HEK293 (cell line): ENCODE results near the gene PARD6B.

ENCODE experiments used
- GFI1B ChIP-seq: fragments of 450-650 bp; formaldehyde crosslinking; IDR thresholded peaks from 2 replicates; pipeline ENCODE4 v1.5.1; 2016; ENCODE audit warnings: missing biosample characterization, missing genetic modification characterization
- GLIS2 ChIP-seq: fragments of 450-650 bp; formaldehyde crosslinking; IDR thresholded peaks from 2 replicates; pipeline ENCODE4 v1.5.1; 2016; ENCODE audit warnings: missing biosample characterization, missing genetic modification characterization
- KLF16 ChIP-seq: fragments of 450-650 bp; formaldehyde crosslinking; IDR thresholded peaks from 2 replicates; pipeline ENCODE4 v1.5.1; 2017; ENCODE audit warnings: missing biosample characterization, missing genetic modification characterization
- KLF8 ChIP-seq: fragments of 450-650 bp; formaldehyde crosslinking; IDR thresholded peaks from 2 replicates; pipeline ENCODE4 v1.5.1; 2016; ENCODE audit warnings: missing biosample characterization, missing genetic modification characterization
- OSR2 ChIP-seq: fragments of 450-650 bp; formaldehyde crosslinking; IDR thresholded peaks from 2 replicates; pipeline ENCODE4 v1.5.1; 2016; ENCODE audit warnings: missing biosample characterization, missing genetic modification characterization
- SCRT2 ChIP-seq: fragments of 450-650 bp; formaldehyde crosslinking; IDR thresholded peaks from 2 replicates; pipeline ENCODE4 v1.5.1; 2016; ENCODE audit warnings: missing biosample characterization, missing genetic modification characterization
- SP2 ChIP-seq: fragments of 450-650 bp; formaldehyde crosslinking; IDR thresholded peaks from 2 replicates; pipeline ENCODE4 v1.5.1; 2016; ENCODE audit warnings: missing biosample characterization, missing genetic modification characterization
- WT1 ChIP-seq: fragments of 450-650 bp; formaldehyde crosslinking; IDR thresholded peaks from 2 replicates; pipeline ENCODE4 v1.5.1; 2016; ENCODE audit warnings: missing biosample characterization, missing genetic modification characterization
- ZEB2 ChIP-seq: fragments of 450-650 bp; formaldehyde crosslinking; IDR thresholded peaks from 2 replicates; pipeline ENCODE4 v1.5.1; 2016; ENCODE audit warnings: missing biosample characterization, missing genetic modification characterization
- ZNF133 ChIP-seq: fragments of 450-650 bp; formaldehyde crosslinking; IDR thresholded peaks from 2 replicates; pipeline ENCODE4 v1.5.1; 2016; ENCODE audit warnings: missing biosample characterization, missing genetic modification characterization
- ZNF175 ChIP-seq: fragments of 450-650 bp; formaldehyde crosslinking; IDR thresholded peaks from 2 replicates; pipeline ENCODE4 v1.5.1; 2016; ENCODE audit warnings: missing biosample characterization, missing genetic modification characterization
- ZNF214 ChIP-seq: fragments of 450-650 bp; formaldehyde crosslinking; IDR thresholded peaks from 2 replicates; pipeline ENCODE4 v1.5.1; 2017; ENCODE audit warnings: missing biosample characterization, mild to moderate bottlenecking, missing genetic modification characterization, borderline replicate concordance
- ZNF335 ChIP-seq: fragments of 450-650 bp; formaldehyde crosslinking; conservative IDR thresholded peaks from 2 replicates; pipeline ENCODE4 v1.5.1; 2016; ENCODE audit warnings: missing biosample characterization, missing genetic modification characterization
- ZNF560 ChIP-seq: fragments of 450-650 bp; formaldehyde crosslinking; IDR thresholded peaks from 2 replicates; pipeline ENCODE4 v1.5.1; 2017; ENCODE audit warnings: missing biosample characterization, missing genetic modification characterization, borderline replicate concordance
- ZNF561 ChIP-seq: fragments of 450-650 bp; IDR thresholded peaks from 2 replicates; pipeline ENCODE4 v1.5.1; 2018; ENCODE audit warnings: missing biosample characterization, missing genetic modification characterization, borderline replicate concordance
- ZNF768 ChIP-seq: fragments of 450-650 bp; formaldehyde crosslinking; IDR thresholded peaks from 2 replicates; pipeline ENCODE4 v1.5.1; 2018; ENCODE audit warnings: missing biosample characterization, mild to moderate bottlenecking, missing genetic modification characterization
- ZXDB ChIP-seq: fragments of 450-650 bp; formaldehyde crosslinking; IDR thresholded peaks from 2 replicates; pipeline ENCODE4 v1.5.1; 2016; ENCODE audit warnings: missing biosample characterization, missing genetic modification characterization
- TF ChIP-seq, protein P1 (sequence below): fragments of 450-650 bp; formaldehyde crosslinking; IDR thresholded peaks from 2 replicates; pipeline ENCODE4 v1.5.1; 2016; ENCODE audit warnings: missing biosample characterization, missing genetic modification characterization
- TF ChIP-seq, protein P2 (sequence below): fragments of 450-650 bp; formaldehyde crosslinking; IDR thresholded peaks from 2 replicates; pipeline ENCODE4 v1.5.1; 2016; ENCODE audit warnings: missing biosample characterization, missing genetic modification characterization
- TF ChIP-seq, protein P3 (sequence below): fragments of 450-650 bp; formaldehyde crosslinking; IDR thresholded peaks from 2 replicates; pipeline ENCODE4 v1.5.1; 2017; ENCODE audit warnings: missing biosample characterization, missing genetic modification characterization
- TF ChIP-seq, protein P4 (sequence below): fragments of 450-650 bp; formaldehyde crosslinking; IDR thresholded peaks from 2 replicates; pipeline ENCODE4 v1.5.1; 2016; ENCODE audit warnings: missing biosample characterization, missing genetic modification characterization
- TF ChIP-seq, protein P5 (sequence below): fragments of 450-650 bp; formaldehyde crosslinking; IDR thresholded peaks from 2 replicates; pipeline ENCODE4 v1.5.1; 2016; ENCODE audit warnings: missing biosample characterization, missing genetic modification characterization, low read depth
- TF ChIP-seq, protein P6 (sequence below): fragments of 450-650 bp; formaldehyde crosslinking; IDR thresholded peaks from 2 replicates; pipeline ENCODE4 v1.5.1; 2017; ENCODE audit warnings: missing biosample characterization, missing genetic modification characterization
- TF ChIP-seq, protein P7 (sequence below): fragments of 450-650 bp; formaldehyde crosslinking; IDR thresholded peaks from 2 replicates; pipeline ENCODE4 v1.5.1; 2016; ENCODE audit warnings: missing biosample characterization, missing genetic modification characterization

PARD6B gene

DNA sequence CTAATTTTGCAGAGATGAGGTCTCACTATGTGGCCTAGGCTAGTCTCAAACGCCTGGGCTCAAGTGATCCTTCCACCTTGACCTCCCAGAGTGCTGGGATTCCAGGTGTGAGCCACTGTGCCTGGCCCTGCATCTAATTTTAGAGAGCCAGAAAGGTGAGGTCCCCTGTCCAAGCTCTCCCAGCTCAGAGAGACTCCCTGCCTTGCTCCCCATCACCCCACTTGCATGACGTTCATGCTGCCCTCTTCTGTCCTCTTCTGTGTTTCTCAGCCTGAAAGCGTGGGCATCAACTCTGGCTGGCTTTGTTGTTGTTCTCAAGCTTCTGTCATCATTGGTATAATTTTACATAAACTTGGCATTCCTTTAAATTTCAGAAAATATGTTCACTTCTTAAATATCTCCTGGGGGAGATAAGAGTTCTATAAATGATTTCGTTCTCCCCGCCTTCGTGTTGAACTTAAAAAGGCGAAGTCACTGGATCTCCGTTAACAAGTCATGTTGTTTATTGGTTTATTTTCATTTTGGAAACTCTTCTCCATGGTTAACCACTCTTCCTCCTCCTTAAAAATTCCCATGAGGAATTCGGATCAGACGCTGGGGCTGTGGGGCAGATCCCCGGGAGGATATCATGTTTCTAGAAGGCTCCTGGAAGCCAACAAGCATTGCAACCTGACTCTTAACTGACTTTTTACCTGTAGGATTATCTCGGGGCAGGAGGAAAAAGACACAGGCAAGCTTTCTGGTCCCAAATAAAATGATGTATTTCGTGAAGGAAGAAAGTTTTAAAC lies 13.2 kb upstream of the PARD6B start (continued):
- TF ChIP-seq, protein P1, sequence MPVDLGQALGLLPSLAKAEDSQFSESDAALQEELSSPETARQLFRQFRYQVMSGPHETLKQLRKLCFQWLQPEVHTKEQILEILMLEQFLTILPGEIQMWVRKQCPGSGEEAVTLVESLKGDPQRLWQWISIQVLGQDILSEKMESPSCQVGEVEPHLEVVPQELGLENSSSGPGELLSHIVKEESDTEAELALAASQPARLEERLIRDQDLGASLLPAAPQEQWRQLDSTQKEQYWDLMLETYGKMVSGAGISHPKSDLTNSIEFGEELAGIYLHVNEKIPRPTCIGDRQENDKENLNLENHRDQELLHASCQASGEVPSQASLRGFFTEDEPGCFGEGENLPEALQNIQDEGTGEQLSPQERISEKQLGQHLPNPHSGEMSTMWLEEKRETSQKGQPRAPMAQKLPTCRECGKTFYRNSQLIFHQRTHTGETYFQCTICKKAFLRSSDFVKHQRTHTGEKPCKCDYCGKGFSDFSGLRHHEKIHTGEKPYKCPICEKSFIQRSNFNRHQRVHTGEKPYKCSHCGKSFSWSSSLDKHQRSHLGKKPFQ (tag by site-specific recombination), result no peak
- TF ChIP-seq WT1 (tag by site-specific recombination) (peak; percentile 83), KLF8 (peak; percentile 32; the same call in 1 of the 2 replicates), ZNF561 (peak; percentile 57; the same call in 1 of the 2 replicates), ZNF214 (tag by site-specific recombination) (no peak), ZXDB (0 out of 2 replicates have a peak, but pooled peaks have one; percentile 37), ZNF175 (tag by site-specific recombination) (no peak), GLIS2 (tag by site-specific recombination) (no peak), ZEB2 (no peak), OSR2 (tag by site-specific recombination) (peak; percentile 70; the same call in 1 of the 2 replicates), ZNF335 (tag by site-specific recombination) (0 out of 2 replicates have a peak, but pooled peaks have one; percentile 27), ZNF768 (tag by site-specific recombination) (no peak), SCRT2 (tag by site-specific recombination) (peak; percentile 55), ZNF560 (tag by site-specific recombination) (no peak), SP2 (tag by site-specific recombination) (no peak), GFI1B (no peak), KLF16 (tag by site-specific recombination) (no peak), ZNF133 (tag by site-specific recombination) (no peak)
- TF ChIP-seq, protein P2, sequence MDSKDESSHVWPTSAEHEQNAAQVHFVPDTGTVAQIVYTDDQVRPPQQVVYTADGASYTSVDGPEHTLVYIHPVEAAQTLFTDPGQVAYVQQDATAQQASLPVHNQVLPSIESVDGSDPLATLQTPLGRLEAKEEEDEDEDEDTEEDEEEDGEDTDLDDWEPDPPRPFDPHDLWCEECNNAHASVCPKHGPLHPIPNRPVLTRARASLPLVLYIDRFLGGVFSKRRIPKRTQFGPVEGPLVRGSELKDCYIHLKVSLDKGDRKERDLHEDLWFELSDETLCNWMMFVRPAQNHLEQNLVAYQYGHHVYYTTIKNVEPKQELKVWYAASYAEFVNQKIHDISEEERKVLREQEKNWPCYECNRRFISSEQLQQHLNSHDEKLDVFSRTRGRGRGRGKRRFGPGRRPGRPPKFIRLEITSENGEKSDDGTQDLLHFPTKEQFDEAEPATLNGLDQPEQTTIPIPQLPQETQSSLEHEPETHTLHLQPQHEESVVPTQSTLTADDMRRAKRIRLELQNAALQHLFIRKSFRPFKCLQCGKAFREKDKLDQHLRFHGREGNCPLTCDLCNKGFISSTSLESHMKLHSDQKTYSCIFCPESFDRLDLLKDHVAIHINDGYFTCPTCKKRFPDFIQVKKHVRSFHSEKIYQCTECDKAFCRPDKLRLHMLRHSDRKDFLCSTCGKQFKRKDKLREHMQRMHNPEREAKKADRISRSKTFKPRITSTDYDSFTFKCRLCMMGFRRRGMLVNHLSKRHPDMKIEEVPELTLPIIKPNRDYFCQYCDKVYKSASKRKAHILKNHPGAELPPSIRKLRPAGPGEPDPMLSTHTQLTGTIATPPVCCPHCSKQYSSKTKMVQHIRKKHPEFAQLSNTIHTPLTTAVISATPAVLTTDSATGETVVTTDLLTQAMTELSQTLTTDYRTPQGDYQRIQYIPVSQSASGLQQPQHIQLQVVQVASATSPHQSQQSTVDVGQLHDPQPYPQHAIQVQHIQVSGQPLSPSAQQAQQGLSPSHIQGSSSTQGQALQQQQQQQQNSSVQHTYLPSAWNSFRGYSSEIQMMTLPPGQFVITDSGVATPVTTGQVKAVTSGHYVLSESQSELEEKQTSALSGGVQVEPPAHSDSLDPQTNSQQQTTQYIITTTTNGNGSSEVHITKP (tag by site-specific recombination), result no peak
- TF ChIP-seq, protein P3, sequence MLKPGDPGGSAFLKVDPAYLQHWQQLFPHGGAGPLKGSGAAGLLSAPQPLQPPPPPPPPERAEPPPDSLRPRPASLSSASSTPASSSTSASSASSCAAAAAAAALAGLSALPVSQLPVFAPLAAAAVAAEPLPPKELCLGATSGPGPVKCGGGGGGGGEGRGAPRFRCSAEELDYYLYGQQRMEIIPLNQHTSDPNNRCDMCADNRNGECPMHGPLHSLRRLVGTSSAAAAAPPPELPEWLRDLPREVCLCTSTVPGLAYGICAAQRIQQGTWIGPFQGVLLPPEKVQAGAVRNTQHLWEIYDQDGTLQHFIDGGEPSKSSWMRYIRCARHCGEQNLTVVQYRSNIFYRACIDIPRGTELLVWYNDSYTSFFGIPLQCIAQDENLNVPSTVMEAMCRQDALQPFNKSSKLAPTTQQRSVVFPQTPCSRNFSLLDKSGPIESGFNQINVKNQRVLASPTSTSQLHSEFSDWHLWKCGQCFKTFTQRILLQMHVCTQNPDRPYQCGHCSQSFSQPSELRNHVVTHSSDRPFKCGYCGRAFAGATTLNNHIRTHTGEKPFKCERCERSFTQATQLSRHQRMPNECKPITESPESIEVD, result peak; percentile 81
- TF ChIP-seq, protein P4, sequence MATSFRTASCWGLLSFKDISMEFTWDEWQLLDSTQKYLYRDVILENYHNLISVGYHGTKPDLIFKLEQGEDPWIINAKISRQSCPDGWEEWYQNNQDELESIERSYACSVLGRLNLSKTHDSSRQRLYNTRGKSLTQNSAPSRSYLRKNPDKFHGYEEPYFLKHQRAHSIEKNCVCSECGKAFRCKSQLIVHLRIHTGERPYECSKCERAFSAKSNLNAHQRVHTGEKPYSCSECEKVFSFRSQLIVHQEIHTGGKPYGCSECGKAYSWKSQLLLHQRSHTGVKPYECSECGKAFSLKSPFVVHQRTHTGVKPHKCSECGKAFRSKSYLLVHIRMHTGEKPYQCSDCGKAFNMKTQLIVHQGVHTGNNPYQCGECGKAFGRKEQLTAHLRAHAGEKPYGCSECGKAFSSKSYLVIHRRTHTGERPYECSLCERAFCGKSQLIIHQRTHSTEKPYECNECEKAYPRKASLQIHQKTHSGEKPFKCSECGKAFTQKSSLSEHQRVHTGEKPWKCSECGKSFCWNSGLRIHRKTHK (tag by site-specific recombination), result no peak
- TF ChIP-seq, protein P5, sequence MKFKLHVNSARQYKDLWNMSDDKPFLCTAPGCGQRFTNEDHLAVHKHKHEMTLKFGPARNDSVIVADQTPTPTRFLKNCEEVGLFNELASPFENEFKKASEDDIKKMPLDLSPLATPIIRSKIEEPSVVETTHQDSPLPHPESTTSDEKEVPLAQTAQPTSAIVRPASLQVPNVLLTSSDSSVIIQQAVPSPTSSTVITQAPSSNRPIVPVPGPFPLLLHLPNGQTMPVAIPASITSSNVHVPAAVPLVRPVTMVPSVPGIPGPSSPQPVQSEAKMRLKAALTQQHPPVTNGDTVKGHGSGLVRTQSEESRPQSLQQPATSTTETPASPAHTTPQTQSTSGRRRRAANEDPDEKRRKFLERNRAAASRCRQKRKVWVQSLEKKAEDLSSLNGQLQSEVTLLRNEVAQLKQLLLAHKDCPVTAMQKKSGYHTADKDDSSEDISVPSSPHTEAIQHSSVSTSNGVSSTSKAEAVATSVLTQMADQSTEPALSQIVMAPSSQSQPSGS (tag by site-specific recombination), result no peak
- TF ChIP-seq, protein P6, sequence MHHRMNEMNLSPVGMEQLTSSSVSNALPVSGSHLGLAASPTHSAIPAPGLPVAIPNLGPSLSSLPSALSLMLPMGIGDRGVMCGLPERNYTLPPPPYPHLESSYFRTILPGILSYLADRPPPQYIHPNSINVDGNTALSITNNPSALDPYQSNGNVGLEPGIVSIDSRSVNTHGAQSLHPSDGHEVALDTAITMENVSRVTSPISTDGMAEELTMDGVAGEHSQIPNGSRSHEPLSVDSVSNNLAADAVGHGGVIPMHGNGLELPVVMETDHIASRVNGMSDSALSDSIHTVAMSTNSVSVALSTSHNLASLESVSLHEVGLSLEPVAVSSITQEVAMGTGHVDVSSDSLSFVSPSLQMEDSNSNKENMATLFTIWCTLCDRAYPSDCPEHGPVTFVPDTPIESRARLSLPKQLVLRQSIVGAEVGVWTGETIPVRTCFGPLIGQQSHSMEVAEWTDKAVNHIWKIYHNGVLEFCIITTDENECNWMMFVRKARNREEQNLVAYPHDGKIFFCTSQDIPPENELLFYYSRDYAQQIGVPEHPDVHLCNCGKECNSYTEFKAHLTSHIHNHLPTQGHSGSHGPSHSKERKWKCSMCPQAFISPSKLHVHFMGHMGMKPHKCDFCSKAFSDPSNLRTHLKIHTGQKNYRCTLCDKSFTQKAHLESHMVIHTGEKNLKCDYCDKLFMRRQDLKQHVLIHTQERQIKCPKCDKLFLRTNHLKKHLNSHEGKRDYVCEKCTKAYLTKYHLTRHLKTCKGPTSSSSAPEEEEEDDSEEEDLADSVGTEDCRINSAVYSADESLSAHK (tag by site-specific recombination), result no peak
- TF ChIP-seq, protein P7, sequence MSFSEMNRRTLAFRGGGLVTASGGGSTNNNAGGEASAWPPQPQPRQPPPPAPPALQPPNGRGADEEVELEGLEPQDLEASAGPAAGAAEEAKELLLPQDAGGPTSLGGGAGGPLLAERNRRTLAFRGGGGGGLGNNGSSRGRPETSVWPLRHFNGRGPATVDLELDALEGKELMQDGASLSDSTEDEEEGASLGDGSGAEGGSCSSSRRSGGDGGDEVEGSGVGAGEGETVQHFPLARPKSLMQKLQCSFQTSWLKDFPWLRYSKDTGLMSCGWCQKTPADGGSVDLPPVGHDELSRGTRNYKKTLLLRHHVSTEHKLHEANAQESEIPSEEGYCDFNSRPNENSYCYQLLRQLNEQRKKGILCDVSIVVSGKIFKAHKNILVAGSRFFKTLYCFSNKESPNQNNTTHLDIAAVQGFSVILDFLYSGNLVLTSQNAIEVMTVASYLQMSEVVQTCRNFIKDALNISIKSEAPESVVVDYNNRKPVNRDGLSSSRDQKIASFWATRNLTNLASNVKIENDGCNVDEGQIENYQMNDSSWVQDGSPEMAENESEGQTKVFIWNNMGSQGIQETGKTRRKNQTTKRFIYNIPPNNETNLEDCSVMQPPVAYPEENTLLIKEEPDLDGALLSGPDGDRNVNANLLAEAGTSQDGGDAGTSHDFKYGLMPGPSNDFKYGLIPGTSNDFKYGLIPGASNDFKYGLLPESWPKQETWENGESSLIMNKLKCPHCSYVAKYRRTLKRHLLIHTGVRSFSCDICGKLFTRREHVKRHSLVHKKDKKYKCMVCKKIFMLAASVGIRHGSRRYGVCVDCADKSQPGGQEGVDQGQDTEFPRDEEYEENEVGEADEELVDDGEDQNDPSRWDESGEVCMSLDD, result no peak
